Transverse colon (tissue), 4 donors: ENCODE results near the gene CDC40. TPM values are rescaled to one million over a fixed set of nuclear protein-coding genes. Genes with fewer than 3 reads are reported as not detected.

ENCODE experiments used
- DNase-seq: peaks from one replicate; pipeline ENCODE4 v3.0.0-alpha.2; 2019
- H3K27ac ChIP-seq, 4 donors: fragments of 200-600 bp; sonication (generic); 2 replicates each; pipeline ENCODE4 v1.5.1; 2016 to 2018; ENCODE audit warnings: inconsistent platforms in 4 of 4
- H3K27me3 ChIP-seq: fragments of 200-600 bp; sonication (generic); 2 replicates; pipeline ENCODE4 v1.5.1; 2017; ENCODE audit warnings: inconsistent platforms
- H3K36me3 ChIP-seq, 4 donors: fragments of 200-600 bp; sonication (generic); 2 replicates each; pipeline ENCODE4 v1.5.1; 2017 to 2019; ENCODE audit warnings: inconsistent platforms in 4 of 4
- H3K4me1 ChIP-seq, 4 donors: fragments of 200-600 bp; sonication (generic); 2 replicates each; pipeline ENCODE4 v1.5.1; 2017 to 2020; ENCODE audit warnings: inconsistent platforms in 4 of 4
- H3K4me3 ChIP-seq, 4 donors: fragments of 200-600 bp; sonication (generic); 1 replicate in 1 of 4; 2 replicates in 3 of 4; pipeline versions ENCODE4 v1.5.1 to v1.6.1; 2017 to 2019; ENCODE audit warnings: inconsistent platforms in 4 of 4
- H3K9me3 ChIP-seq, 2 donors: fragments of 200-600 bp; sonication (generic); 2 replicates each; pipeline ENCODE4 v1.5.1; 2017 to 2019; ENCODE audit warnings: inconsistent platforms in 2 of 2
- EP300 ChIP-seq: sonication (generic); formaldehyde crosslinking; IDR thresholded peaks from one replicate; pipeline ENCODE4 v1.6.1; 2017; ENCODE audit warnings: antibody characterized with exemption, low read depth
- POLR2A ChIP-seq: fragments of 450-650 bp; IDR thresholded peaks from one replicate; pipeline ENCODE4 v1.6.1; 2016; ENCODE audit warnings: antibody characterized with exemption, mild to moderate bottlenecking, moderate library complexity
- POLR2AphosphoS5 ChIP-seq, 3 donors: sonication (generic); formaldehyde crosslinking; IDR thresholded peaks; one replicate each; pipeline ENCODE4 v1.6.1; 2016; ENCODE audit warnings: antibody characterized with exemption in 3 of 3
- WGBS, 2 donors: methylation state at CpG; one replicate each; pipeline ENCODE4 v1.1.5; 2018; ENCODE audit warnings: low coverage in 1 of 2; 5-methylcytosine and 5-hydroxymethylcytosine counted together
- in situ Hi-C, 4 donors: fragments of 200-750 bp; cut with MboI; loops; one replicate each; pipeline versions ENCODE4 v1.15.0 to v1.15.1; 2017; ENCODE audit warnings: low sequenced_read_pairs in 3 of 4, low pct_ligation_motif_present in 1 of 4, low pct_unique_long_range_greater_than_20kb in 1 of 4
- intact Hi-C: fragments of 100-400 bp; cut with DNase I; formaldehyde crosslinking; loops from one replicate; pipeline ENCODE4 v1.15.1; 2023; ENCODE audit warnings: low total_unique reads
- total RNA-seq, 4 donors: library from RNA; depleted of rRNA; stranded (reverse); fragments of >200 nt; gene quantifications; one replicate each; pipeline ENCODE4 v1.1.0, GENCODE V29; 2016
- TF ChIP-seq, protein P1 (sequence below), 5 experiments: fragments of 200-600 bp in 3 of 5; fragments of 450-650 bp in 2 of 5; sonication (generic) in 3 of 5; IDR thresholded peaks; 1 replicate in 2 of 5; 2 replicates in 3 of 5; pipeline ENCODE4 v1.5.1; 2016 to 2017; ENCODE audit warnings: antibody characterized with exemption in 5 of 5, inconsistent platforms in 3 of 5, mild to moderate bottlenecking in 2 of 5, moderate library complexity in 1 of 5

Gene CDC40
- total RNA-seq, 4 donors from 2014 or later = 5.4 to 19.8 (median 17.0) TPM

DNA sequence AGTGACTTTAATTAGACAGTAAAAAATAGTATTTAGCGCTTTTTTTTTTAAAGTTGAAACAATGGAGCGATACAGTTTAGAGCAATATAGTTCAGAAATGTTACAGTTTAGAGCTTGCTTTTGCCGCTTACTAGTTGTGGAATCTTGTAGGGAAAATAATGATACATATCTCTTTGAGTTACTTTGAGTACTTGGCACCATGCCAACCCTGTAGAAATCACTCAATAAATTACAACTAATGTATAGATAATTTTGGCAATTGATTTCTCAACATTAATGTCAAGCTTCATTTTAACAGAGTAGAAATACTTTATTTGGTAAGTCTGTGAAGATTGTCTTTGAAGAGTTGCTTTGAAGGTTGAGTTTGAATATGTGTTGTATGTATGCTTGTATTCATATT lies 27.4 kb downstream of the CDC40 start:
- Histone ChIP-seq H3K27ac (no peak overlapping the region), H3K27me3 (no peaks in the 10 kb centered on the region), H3K4me1 (no peaks in the 10 kb centered on the region), H3K4me3 (no peak overlapping the region), H3K9me3 (no peaks in the 10 kb centered on the region), H3K36me3 (peaks cover 0 to 43% (median 10%) of the 10 kb centered on the region in 4 donors)
- intact Hi-C loops (no loop called here), in situ Hi-C loops (no loop called here)
- DNase-seq = no peak
- TF ChIP-seq POLR2A (no peak), POLR2AphosphoS5 (IDR thresholded peaks at IDR 0.05) (no peak), EP300 (no peak)
- TF ChIP-seq, protein P1, sequence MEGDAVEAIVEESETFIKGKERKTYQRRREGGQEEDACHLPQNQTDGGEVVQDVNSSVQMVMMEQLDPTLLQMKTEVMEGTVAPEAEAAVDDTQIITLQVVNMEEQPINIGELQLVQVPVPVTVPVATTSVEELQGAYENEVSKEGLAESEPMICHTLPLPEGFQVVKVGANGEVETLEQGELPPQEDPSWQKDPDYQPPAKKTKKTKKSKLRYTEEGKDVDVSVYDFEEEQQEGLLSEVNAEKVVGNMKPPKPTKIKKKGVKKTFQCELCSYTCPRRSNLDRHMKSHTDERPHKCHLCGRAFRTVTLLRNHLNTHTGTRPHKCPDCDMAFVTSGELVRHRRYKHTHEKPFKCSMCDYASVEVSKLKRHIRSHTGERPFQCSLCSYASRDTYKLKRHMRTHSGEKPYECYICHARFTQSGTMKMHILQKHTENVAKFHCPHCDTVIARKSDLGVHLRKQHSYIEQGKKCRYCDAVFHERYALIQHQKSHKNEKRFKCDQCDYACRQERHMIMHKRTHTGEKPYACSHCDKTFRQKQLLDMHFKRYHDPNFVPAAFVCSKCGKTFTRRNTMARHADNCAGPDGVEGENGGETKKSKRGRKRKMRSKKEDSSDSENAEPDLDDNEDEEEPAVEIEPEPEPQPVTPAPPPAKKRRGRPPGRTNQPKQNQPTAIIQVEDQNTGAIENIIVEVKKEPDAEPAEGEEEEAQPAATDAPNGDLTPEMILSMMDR (IDR thresholded peaks at IDR 0.05) = no peak
- WGBS, 2 donors = 93 to 97% methylated on average over 3 of the region's 3 CpGs

DNA sequence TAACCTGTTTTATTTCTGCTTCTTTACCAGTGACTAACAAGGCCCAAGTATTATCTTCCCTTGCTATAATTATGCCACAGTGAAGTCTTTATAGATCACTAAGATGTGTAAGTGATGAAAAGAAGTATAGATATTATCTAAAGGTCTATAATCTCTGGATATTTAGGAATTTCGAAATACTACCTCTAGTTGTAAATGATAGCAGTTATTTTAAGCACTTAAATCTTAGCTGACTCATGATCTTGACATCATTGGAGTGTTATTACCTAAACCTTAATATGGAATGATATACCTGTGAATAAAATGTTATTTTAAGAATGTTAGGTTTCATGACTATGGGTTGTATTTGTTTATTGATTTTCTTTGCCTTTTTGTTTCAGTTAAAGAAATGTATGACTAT lies 31.5 kb downstream of the CDC40 start:
- WGBS, 2 donors = 94 to 96% methylated on average over 1 of the region's 1 CpG

DNA sequence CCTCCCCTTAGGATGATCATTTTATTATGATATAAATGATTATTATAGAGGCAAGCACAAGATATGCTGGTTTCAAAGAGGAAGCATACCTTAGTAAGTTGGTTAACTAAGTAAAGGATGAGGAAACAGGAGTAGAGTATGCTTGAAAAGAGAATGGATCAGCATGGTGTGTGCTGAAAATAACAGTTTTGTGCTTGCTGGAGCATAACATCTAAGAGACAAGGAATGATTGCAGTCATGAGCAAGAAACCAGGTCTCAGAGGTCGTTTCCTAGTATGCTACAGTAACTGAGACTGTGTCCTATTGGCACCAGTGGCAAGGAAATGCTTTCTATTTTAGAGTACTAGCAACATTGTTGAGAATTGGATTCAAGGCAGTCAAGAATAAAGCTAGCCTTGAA lies 34.1 kb downstream of the CDC40 start:
- H3K4me1 ChIP-seq = no peaks in the 10 kb centered on the region
- no peak overlapping the region for H3K4me3 ChIP-seq
- no peaks in the 10 kb centered on the region for H3K27me3 ChIP-seq
- intact Hi-C loops = no loop called here
- TF ChIP-seq POLR2AphosphoS5 (IDR thresholded peaks at IDR 0.05) (no peak), POLR2A (no peak), EP300 (no peak)
- TF ChIP-seq, protein P1 (IDR thresholded peaks at IDR 0.05) = no peak
- H3K9me3 ChIP-seq = no peaks in the 10 kb centered on the region
- 39 to 83% methylated on average over 1 of the region's 1 CpG for WGBS, 2 donors
- DNase-seq = no peak
- peaks cover 0 to 75% (median 18%) of the 10 kb centered on the region in 4 donors for H3K36me3 ChIP-seq
- in situ Hi-C loops = no loop called here
- no peak overlapping the region for H3K27ac ChIP-seq

More for the DNA sequence above, 31.5 kb downstream of the CDC40 start:
- in situ Hi-C loops (no loop called here), intact Hi-C loops (no loop called here)
- H3K27ac ChIP-seq = no peak overlapping the region
- TF ChIP-seq EP300 (no peak), POLR2AphosphoS5 (IDR thresholded peaks at IDR 0.05) (no peak)
- H3K36me3 ChIP-seq = peaks cover 0 to 67% (median 13%) of the 10 kb centered on the region in 4 donors
- H3K9me3 ChIP-seq = no peaks in the 10 kb centered on the region
- no peak overlapping the region for H3K4me3 ChIP-seq
- no peaks in the 10 kb centered on the region for H3K4me1 ChIP-seq
- no peaks in the 10 kb centered on the region for H3K27me3 ChIP-seq
- no peak for DNase-seq

DNA sequence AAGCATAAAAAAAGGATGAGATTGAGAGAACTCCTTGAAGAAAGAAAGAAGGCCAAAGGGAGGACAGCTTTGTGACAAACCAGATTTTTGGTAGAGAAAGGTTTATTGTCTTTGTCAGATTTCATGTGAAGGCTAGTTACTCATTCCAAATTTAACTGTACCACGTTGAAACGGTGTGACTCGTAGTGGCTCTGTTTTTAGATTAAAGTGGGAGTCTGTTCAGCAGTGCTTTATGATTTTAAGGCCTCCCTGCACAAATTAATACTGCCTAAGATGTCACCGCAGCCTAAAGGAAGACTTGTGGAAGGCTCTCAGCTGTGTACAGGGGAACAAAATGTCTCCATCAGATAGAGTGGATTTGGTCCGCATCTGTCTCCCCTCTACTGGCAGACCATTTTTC lies 35.9 kb downstream of the CDC40 start:
- Histone ChIP-seq H3K9me3 (no peaks in the 10 kb centered on the region), H3K4me3 (no peak overlapping the region), H3K27ac (no peak overlapping the region), H3K36me3 (peaks cover 0 to 71% (median 18%) of the 10 kb centered on the region in 4 donors), H3K27me3 (no peaks in the 10 kb centered on the region), H3K4me1 (no peaks in the 10 kb centered on the region)
- DNase-seq = no peak
- TF ChIP-seq EP300 (no peak), POLR2AphosphoS5 (IDR thresholded peaks at IDR 0.05) (no peak), POLR2A (no peak)
- TF ChIP-seq, protein P1 (IDR thresholded peaks at IDR 0.05) = no peak
- 79 to 85% methylated on average over 4 to 5 of the region's 5 CpGs for WGBS, 2 donors
- in situ Hi-C loops = no loop called here
- intact Hi-C loops = no loop called here

DNA sequence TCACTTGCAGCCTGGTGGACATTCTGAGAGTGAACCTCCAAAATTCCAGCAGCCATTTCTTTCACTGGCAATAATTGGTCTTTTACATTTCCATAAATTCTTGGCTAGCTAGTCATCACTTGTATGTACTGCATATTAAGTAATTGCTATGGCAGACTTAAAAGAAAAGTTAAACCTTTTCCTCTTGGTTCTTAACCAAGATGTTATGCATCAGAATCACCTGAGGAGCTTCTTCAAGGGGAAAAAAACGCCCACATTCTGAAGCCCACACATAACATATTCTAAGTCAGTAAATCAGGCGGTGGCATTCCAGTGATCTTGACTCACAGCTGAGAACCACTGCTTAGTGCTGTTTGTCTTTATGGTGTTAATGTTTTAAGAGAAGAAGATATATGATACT lies 37.0 kb downstream of the CDC40 start:
- no peak for DNase-seq
- H3K36me3 ChIP-seq = peaks cover 0 to 70% (median 15%) of the 10 kb centered on the region in 4 donors
- intact Hi-C loops (no loop called here), in situ Hi-C loops (no loop called here)
- WGBS, 2 donors = 71 to 87% methylated on average over 1 to 2 of the region's 2 CpGs
- no peak overlapping the region for H3K4me3 ChIP-seq
- H3K9me3 ChIP-seq = no peaks in the 10 kb centered on the region
- H3K4me1 ChIP-seq = no peaks in the 10 kb centered on the region
- H3K27me3 ChIP-seq = no peaks in the 10 kb centered on the region
- TF ChIP-seq, protein P1 (IDR thresholded peaks at IDR 0.05) = no peak
- TF ChIP-seq EP300 (no peak), POLR2AphosphoS5 (IDR thresholded peaks at IDR 0.05) (no peak), POLR2A (no peak)
- H3K27ac ChIP-seq = no peak overlapping the region
